Colonic mucosa (tissue), 4 donors: ENCODE data around the gene NFATC2IP. TPM values are rescaled to one million over a fixed set of nuclear protein-coding genes. Genes with fewer than 3 reads are reported as not detected.
"Not testable (repeated sequence)": the region's sequence is repeated elsewhere in the genome, so short reads cannot be mapped to it uniquely, and the experiment has no call there.

Experiments used
- DNase-seq: peaks from one replicate; pipeline ENCODE4 v3.0.0-alpha.2; 2020
- H3K27ac ChIP-seq: fragments of 200-600 bp; one replicate; pipeline ENCODE4 v1.8.0; 2021
- H3K27me3 ChIP-seq: fragments of 200-600 bp; one replicate; pipeline ENCODE4 v1.8.0; 2021
- H3K36me3 ChIP-seq: fragments of 200-600 bp; one replicate; pipeline ENCODE4 v1.8.0; 2021
- H3K4me1 ChIP-seq: fragments of 200-600 bp; one replicate; pipeline ENCODE4 v1.8.0; 2021; ENCODE audit warnings: mild to moderate bottlenecking
- H3K4me3 ChIP-seq: fragments of 200-600 bp; one replicate; pipeline ENCODE4 v1.8.0; 2021
- H3K9ac ChIP-seq, 2 donors: one replicate each; pipeline ENCODE4 v1.7.0; 2013; ENCODE audit warnings: control low read depth in 2 of 2, low read depth in 2 of 2, low read length in 2 of 2
- H3K9me3 ChIP-seq: fragments of 200-600 bp; one replicate; pipeline ENCODE4 v1.8.0; 2021
- intact Hi-C: fragments of 100-400 bp; cut with DNase I; formaldehyde crosslinking; loops from one replicate; pipeline ENCODE4 v1.14.1; 2022
- total RNA-seq, 2 donors: library from RNA; stranded (reverse); fragmentation: NEBNext Ultra II Directional in 1 of 2; extraction: Animal tissue kit (Norgen Biotek cat#: 25700) in 1 of 2; gene quantifications; one replicate each; pipeline ENCODE4 v1.2.1, GENCODE V29; 2021
- TF ChIP-seq, protein P1 (sequence below): fragments of 200-600 bp; IDR thresholded peaks from one replicate; pipeline ENCODE4 v1.8.0; 2022; ENCODE audit warnings: antibody characterized with exemption, mild to moderate bottlenecking
- donor health status: healthy.
- donor health status: DM: no; HTN: no; CAD: no.
- donor health status: DM: no; HTN: no; CAD: no.

NFATC2IP gene
- total RNA-seq, 2 donors from 2014 or later = 33.3 to 57.1 TPM

DNA sequence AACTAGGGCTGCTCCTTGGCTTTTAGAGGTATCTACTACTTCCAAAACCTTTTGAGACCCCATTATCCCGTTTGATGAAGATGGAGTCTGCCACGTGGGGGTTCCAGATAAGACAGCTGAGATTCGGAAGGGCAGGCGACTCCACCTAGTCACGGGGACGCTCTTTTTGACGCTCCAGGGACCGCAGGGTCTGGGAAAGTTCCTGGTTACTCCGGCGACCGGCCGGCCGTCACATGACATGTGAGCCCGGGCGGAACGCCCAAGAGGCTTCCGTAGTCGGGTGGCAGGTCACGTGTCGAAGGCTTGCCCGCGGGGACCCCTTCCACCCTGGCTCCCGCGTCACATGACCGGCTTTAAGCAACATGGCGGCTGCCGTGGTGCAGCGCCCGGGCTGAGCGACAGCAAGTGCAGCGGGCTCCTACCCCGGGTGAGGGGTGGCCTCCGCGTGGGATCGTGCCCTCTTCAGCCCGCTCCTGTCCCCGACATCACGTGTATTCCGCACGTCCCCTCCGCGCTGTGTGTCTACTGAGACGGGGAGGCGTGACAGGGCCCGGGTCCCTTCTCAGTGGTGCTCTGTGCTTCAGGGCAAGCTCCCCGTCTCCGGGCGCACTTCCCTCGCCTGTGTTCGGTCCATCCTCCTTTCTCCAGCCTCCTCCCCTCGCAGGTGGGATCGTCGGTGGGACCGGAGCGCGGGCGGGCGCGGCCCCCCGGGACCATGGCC lies 23.9 kb downstream of the NFATC2IP start, which contains the start of gene SPNS1:
SPNS1 (plus strand) TSS at position 342 of the 721 bp plus-strand sequence; CDS start at position 716, 374 bp downstream.
- TF ChIP-seq, protein P1, sequence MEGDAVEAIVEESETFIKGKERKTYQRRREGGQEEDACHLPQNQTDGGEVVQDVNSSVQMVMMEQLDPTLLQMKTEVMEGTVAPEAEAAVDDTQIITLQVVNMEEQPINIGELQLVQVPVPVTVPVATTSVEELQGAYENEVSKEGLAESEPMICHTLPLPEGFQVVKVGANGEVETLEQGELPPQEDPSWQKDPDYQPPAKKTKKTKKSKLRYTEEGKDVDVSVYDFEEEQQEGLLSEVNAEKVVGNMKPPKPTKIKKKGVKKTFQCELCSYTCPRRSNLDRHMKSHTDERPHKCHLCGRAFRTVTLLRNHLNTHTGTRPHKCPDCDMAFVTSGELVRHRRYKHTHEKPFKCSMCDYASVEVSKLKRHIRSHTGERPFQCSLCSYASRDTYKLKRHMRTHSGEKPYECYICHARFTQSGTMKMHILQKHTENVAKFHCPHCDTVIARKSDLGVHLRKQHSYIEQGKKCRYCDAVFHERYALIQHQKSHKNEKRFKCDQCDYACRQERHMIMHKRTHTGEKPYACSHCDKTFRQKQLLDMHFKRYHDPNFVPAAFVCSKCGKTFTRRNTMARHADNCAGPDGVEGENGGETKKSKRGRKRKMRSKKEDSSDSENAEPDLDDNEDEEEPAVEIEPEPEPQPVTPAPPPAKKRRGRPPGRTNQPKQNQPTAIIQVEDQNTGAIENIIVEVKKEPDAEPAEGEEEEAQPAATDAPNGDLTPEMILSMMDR = no peak
- DNase-seq = peak; percentile 99
- Histone ChIP-seq H3K4me3 (peak within 1 kb of the TSS; percentile 75), H3K9me3 (no peaks in the 10 kb centered on the region), H3K27me3 (no peaks in the 10 kb centered on the region), H3K27ac (peak within 1 kb of the TSS; percentile 50), H3K4me1 (peaks cover 8% of the 10 kb centered on the region), H3K36me3 (no peaks in the 10 kb centered on the region), H3K9ac (peak within 1 kb of the TSS; percentile 73 to 75)
- intact Hi-C loops = no loop called here

- no peak for DNase-seq
- no peaks in the 10 kb centered on the region for H3K9me3 ChIP-seq
- intact Hi-C loops = no loop called here
These were observed 24.4 kb downstream of the NFATC2IP start for GRCh38 chr16:28975158-28975599.

GRCh38 chr16:28977703-28978662 lies 27.2 kb downstream of the NFATC2IP start:
- intact Hi-C loops = no loop called here

More at GRCh38 chr16:28975158-28975599, 24.4 kb downstream of the NFATC2IP start:
- peak overlapping the region; percentile 75 for H3K4me3 ChIP-seq
- peak overlapping the region; percentile 73 to 75 for H3K9ac ChIP-seq
- H3K27ac ChIP-seq = no peak overlapping the region
- peaks cover 8% of the 10 kb centered on the region for H3K4me1 ChIP-seq
- TF ChIP-seq, protein P1 = no peak
- H3K36me3 ChIP-seq = no peaks in the 10 kb centered on the region
- no peaks in the 10 kb centered on the region for H3K27me3 ChIP-seq

GRCh38 chr16:28980330-28980729 lies 29.6 kb downstream of the NFATC2IP start:
- H3K36me3 ChIP-seq, H3K9ac ChIP-seq, H3K4me1 ChIP-seq, intact Hi-C loops, H3K27ac ChIP-seq, DNase-seq, H3K9me3 ChIP-seq, H3K27me3 ChIP-seq, H3K4me3 ChIP-seq: not testable (repeated sequence)

More at GRCh38 chr16:28977703-28978662, 27.2 kb downstream of the NFATC2IP start:
- peaks cover 8% of the 10 kb centered on the region for H3K4me1 ChIP-seq
- no peaks in the 10 kb centered on the region for H3K9me3 ChIP-seq
- TF ChIP-seq, protein P1 = peak; percentile 49
- no peak overlapping the region for H3K4me3 ChIP-seq
- H3K27me3 ChIP-seq = no peaks in the 10 kb centered on the region
- DNase-seq = peak; percentile 28
- H3K9ac ChIP-seq = no peak overlapping the region
- no peaks in the 10 kb centered on the region for H3K36me3 ChIP-seq
- no peak overlapping the region for H3K27ac ChIP-seq

- no peak overlapping the region for H3K4me3 ChIP-seq
- DNase-seq = no peak
- H3K9ac ChIP-seq = no peak overlapping the region
- H3K27ac ChIP-seq = no peak overlapping the region
- peaks cover 1% of the 10 kb centered on the region for H3K4me1 ChIP-seq
- TF ChIP-seq, protein P1 = no peak
- intact Hi-C loops = no loop called here
- no peaks in the 10 kb centered on the region for H3K27me3 ChIP-seq
- H3K9me3 ChIP-seq = no peaks in the 10 kb centered on the region
- H3K36me3 ChIP-seq = no peaks in the 10 kb centered on the region
These were observed 30.2 kb downstream of the NFATC2IP start for GRCh38 chr16:28980929-28981328.
